ENCODE measurements around the gene GSG1.

DNA sequence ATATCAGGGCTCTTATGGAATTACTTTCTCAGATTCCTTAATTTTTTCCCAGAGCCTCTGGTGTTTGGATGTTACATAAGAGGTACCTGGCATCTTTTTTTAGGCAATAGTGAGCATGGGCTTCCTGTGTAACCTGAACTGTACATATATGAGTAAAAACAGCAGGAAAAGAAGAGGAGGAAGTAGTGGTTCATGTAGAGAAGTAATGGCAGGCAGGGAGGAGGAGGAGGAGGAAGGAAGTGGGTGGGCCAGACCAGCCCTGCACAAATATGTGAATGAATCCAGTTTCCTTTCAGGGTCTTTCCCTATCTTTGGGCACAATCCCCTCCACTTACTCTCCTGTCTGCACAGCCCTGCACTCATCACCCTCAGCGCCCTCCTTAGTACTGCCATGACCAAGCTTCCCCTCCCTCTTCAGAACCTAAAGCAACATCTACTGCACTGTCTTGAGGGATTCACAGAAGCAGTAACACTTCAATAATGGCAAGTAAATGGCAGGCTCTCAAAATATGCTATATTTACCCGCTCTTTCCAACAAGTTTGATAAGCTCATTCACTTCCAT is 40.9 kb upstream of the GSG1 start:
- TF ChIP-seq CTCF (IDR thresholded peaks at IDR 0.05) (no peak), POLR2A (IDR thresholded peaks at IDR 0.05) (no peak)

Measured in thyroid gland (tissue), 4 donors.